ENCODE results near the gene FAM219A. TPM values are rescaled to one million over a fixed set of nuclear protein-coding genes. Genes with fewer than 3 reads are reported as not detected.

The FAM219A gene
- total RNA-seq, 1 experiment from 2014 or later = 3.7 TPM

GRCh38 chr9:34451135-34451534, 7.2 kb downstream of the FAM219A start:
- H2AFZ ChIP-seq (ENCODE audit: low read length) = no peak overlapping the region
- DNase-seq = no peak
- H3K79me2 ChIP-seq (ENCODE audit: low read length) = no peaks in the 10 kb centered on the region

GRCh38 chr9:34450644-34451043, 7.7 kb downstream of the FAM219A start:
- Histone ChIP-seq H3K36me3 (ENCODE audit: insufficient read depth, low read length) (no peaks in the 10 kb centered on the region), H3K9me3 (ENCODE audit: low read length) (no peaks in the 10 kb centered on the region), H3K4me3 (ENCODE audit: low read length) (no peak overlapping the region), H3K4me1 (ENCODE audit: low read length) (peaks cover 3% of the 10 kb centered on the region; the same call in 1 of the 2 replicates), H3K27ac (ENCODE audit: low read length) (no peak overlapping the region), H2AFZ (ENCODE audit: low read length) (no peak overlapping the region), H3K4me2 (ENCODE audit: low read depth, low read length, poor library complexity, severe bottlenecking) (no peak overlapping the region), H3K79me2 (ENCODE audit: low read length) (no peaks in the 10 kb centered on the region), H3K9me2 (replicated peaks; ENCODE audit: insufficient read depth, low read length) (no peaks in the 10 kb centered on the region), H4K20me1 (ENCODE audit: insufficient read depth, low read depth, low read length) (peaks cover 50% of the 10 kb centered on the region; the same call in 1 of the 2 replicates), H3K9ac (ENCODE audit: low read length) (no peak overlapping the region), H3K27me3 (ENCODE audit: low read length) (no peaks in the 10 kb centered on the region)
- DNase-seq = no peak

More at GRCh38 chr9:34451135-34451534, 7.2 kb downstream of the FAM219A start:
- no peaks in the 10 kb centered on the region for H3K27me3 ChIP-seq (ENCODE audit: low read length)
- no peak overlapping the region for H3K4me2 ChIP-seq (ENCODE audit: low read depth, low read length, poor library complexity, severe bottlenecking)
- no peaks in the 10 kb centered on the region for H3K36me3 ChIP-seq (ENCODE audit: insufficient read depth, low read length)
- peaks cover 3% of the 10 kb centered on the region; the same call in 1 of the 2 replicates for H3K4me1 ChIP-seq (ENCODE audit: low read length)
- no peak overlapping the region for H3K27ac ChIP-seq (ENCODE audit: low read length)
- no peaks in the 10 kb centered on the region for H3K9me2 ChIP-seq (replicated peaks; ENCODE audit: insufficient read depth, low read length)
- H3K4me3 ChIP-seq (ENCODE audit: low read length) = no peak overlapping the region
- H3K9me3 ChIP-seq (ENCODE audit: low read length) = no peaks in the 10 kb centered on the region
- H3K9ac ChIP-seq (ENCODE audit: low read length) = no peak overlapping the region
- H4K20me1 ChIP-seq (ENCODE audit: insufficient read depth, low read depth, low read length) = peaks cover 50% of the 10 kb centered on the region; the same call in 1 of the 2 replicates

GRCh38 chr9:34446951-34447350, 11.4 kb downstream of the FAM219A start:
- no peak for DNase-seq
- H3K9ac ChIP-seq (ENCODE audit: low read length) = no peak overlapping the region
- no peaks in the 10 kb centered on the region for H3K4me1 ChIP-seq (ENCODE audit: low read length)
- H4K20me1 ChIP-seq (ENCODE audit: insufficient read depth, low read depth, low read length) = peaks cover 33% of the 10 kb centered on the region; the same call in 1 of the 2 replicates
- no peak overlapping the region for H3K4me3 ChIP-seq (ENCODE audit: low read length)
- H3K36me3 ChIP-seq (ENCODE audit: insufficient read depth, low read length) = no peaks in the 10 kb centered on the region
- no peaks in the 10 kb centered on the region for H3K79me2 ChIP-seq (ENCODE audit: low read length)
- no peaks in the 10 kb centered on the region for H3K9me2 ChIP-seq (replicated peaks; ENCODE audit: insufficient read depth, low read length)
- H2AFZ ChIP-seq (ENCODE audit: low read length) = no peak overlapping the region
- no peak overlapping the region for H3K4me2 ChIP-seq (ENCODE audit: low read depth, low read length, poor library complexity, severe bottlenecking)
- no peak overlapping the region for H3K27ac ChIP-seq (ENCODE audit: low read length)
- H3K9me3 ChIP-seq (ENCODE audit: low read length) = no peaks in the 10 kb centered on the region
- H3K27me3 ChIP-seq (ENCODE audit: low read length) = no peaks in the 10 kb centered on the region

GRCh38 chr9:34446468-34446891, 11.9 kb downstream of the FAM219A start:
- H3K9ac ChIP-seq (ENCODE audit: low read length) = no peak overlapping the region
- DNase-seq = no peak
- no peaks in the 10 kb centered on the region for H3K36me3 ChIP-seq (ENCODE audit: insufficient read depth, low read length)
- H3K79me2 ChIP-seq (ENCODE audit: low read length) = no peaks in the 10 kb centered on the region
- H3K27me3 ChIP-seq (ENCODE audit: low read length) = no peaks in the 10 kb centered on the region
- peaks cover 30% of the 10 kb centered on the region; the same call in 1 of the 2 replicates for H4K20me1 ChIP-seq (ENCODE audit: insufficient read depth, low read depth, low read length)
- H3K4me3 ChIP-seq (ENCODE audit: low read length) = no peak overlapping the region
- no peaks in the 10 kb centered on the region for H3K9me2 ChIP-seq (replicated peaks; ENCODE audit: insufficient read depth, low read length)
- no peaks in the 10 kb centered on the region for H3K4me1 ChIP-seq (ENCODE audit: low read length)
- no peak overlapping the region for H2AFZ ChIP-seq (ENCODE audit: low read length)
- H3K27ac ChIP-seq (ENCODE audit: low read length) = no peak overlapping the region
- H3K4me2 ChIP-seq (ENCODE audit: low read depth, low read length, poor library complexity, severe bottlenecking) = no peak overlapping the region
- no peaks in the 10 kb centered on the region for H3K9me3 ChIP-seq (ENCODE audit: low read length)

GRCh38 chr9:34443976-34444375, 14.4 kb downstream of the FAM219A start:
- no peaks in the 10 kb centered on the region for H3K36me3 ChIP-seq (ENCODE audit: insufficient read depth, low read length)
- no peaks in the 10 kb centered on the region for H3K4me1 ChIP-seq (ENCODE audit: low read length)
- no peak for DNase-seq
- H3K27me3 ChIP-seq (ENCODE audit: low read length) = no peaks in the 10 kb centered on the region
- H3K4me3 ChIP-seq (ENCODE audit: low read length) = no peak overlapping the region
- no peaks in the 10 kb centered on the region for H3K9me2 ChIP-seq (replicated peaks; ENCODE audit: insufficient read depth, low read length)
- no peaks in the 10 kb centered on the region for H3K79me2 ChIP-seq (ENCODE audit: low read length)
- H3K9me3 ChIP-seq (ENCODE audit: low read length) = no peaks in the 10 kb centered on the region
- no peak overlapping the region for H3K27ac ChIP-seq (ENCODE audit: low read length)
- no peak overlapping the region for H3K9ac ChIP-seq (ENCODE audit: low read length)
- peaks cover 17% of the 10 kb centered on the region; the same call in 1 of the 2 replicates for H4K20me1 ChIP-seq (ENCODE audit: insufficient read depth, low read depth, low read length)
- H2AFZ ChIP-seq (ENCODE audit: low read length) = no peak overlapping the region
- H3K4me2 ChIP-seq (ENCODE audit: low read depth, low read length, poor library complexity, severe bottlenecking) = no peak overlapping the region

- Histone ChIP-seq H3K9ac (ENCODE audit: low read length) (no peak overlapping the region), H3K4me3 (ENCODE audit: low read length) (no peak overlapping the region), H4K20me1 (ENCODE audit: insufficient read depth, low read depth, low read length) (peaks cover 12% of the 10 kb centered on the region; the same call in 1 of the 2 replicates), H3K9me3 (ENCODE audit: low read length) (no peaks in the 10 kb centered on the region), H3K27me3 (ENCODE audit: low read length) (no peaks in the 10 kb centered on the region), H3K4me2 (ENCODE audit: low read depth, low read length, poor library complexity, severe bottlenecking) (no peak overlapping the region), H3K9me2 (replicated peaks; ENCODE audit: insufficient read depth, low read length) (no peaks in the 10 kb centered on the region), H3K4me1 (ENCODE audit: low read length) (no peaks in the 10 kb centered on the region), H3K27ac (ENCODE audit: low read length) (no peak overlapping the region), H2AFZ (ENCODE audit: low read length) (no peak overlapping the region), H3K79me2 (ENCODE audit: low read length) (no peaks in the 10 kb centered on the region), H3K36me3 (ENCODE audit: insufficient read depth, low read length) (no peaks in the 10 kb centered on the region)
- DNase-seq = no peak
Measured at GRCh38 chr9:34443533-34443932, 14.8 kb downstream of the FAM219A start.

GRCh38 chr9:34442770-34443169, 15.6 kb downstream of the FAM219A start:
- Histone ChIP-seq H3K9me3 (ENCODE audit: low read length) (no peaks in the 10 kb centered on the region), H3K27ac (ENCODE audit: low read length) (no peak overlapping the region), H3K4me1 (ENCODE audit: low read length) (no peaks in the 10 kb centered on the region), H3K36me3 (ENCODE audit: insufficient read depth, low read length) (no peaks in the 10 kb centered on the region), H3K9me2 (replicated peaks; ENCODE audit: insufficient read depth, low read length) (no peaks in the 10 kb centered on the region), H3K4me2 (ENCODE audit: low read depth, low read length, poor library complexity, severe bottlenecking) (no peak overlapping the region), H3K27me3 (ENCODE audit: low read length) (no peaks in the 10 kb centered on the region), H3K79me2 (ENCODE audit: low read length) (no peaks in the 10 kb centered on the region), H3K4me3 (ENCODE audit: low read length) (no peak overlapping the region), H3K9ac (ENCODE audit: low read length) (no peak overlapping the region), H2AFZ (ENCODE audit: low read length) (no peak overlapping the region), H4K20me1 (ENCODE audit: insufficient read depth, low read depth, low read length) (peaks cover 11% of the 10 kb centered on the region; the same call in 1 of the 2 replicates)
- DNase-seq = no peak

GRCh38 chr9:34440017-34440416, 18.4 kb downstream of the FAM219A start:
- Histone ChIP-seq H3K36me3 (ENCODE audit: insufficient read depth, low read length) (no peaks in the 10 kb centered on the region), H3K27me3 (ENCODE audit: low read length) (no peaks in the 10 kb centered on the region), H3K9me3 (ENCODE audit: low read length) (no peaks in the 10 kb centered on the region), H3K4me3 (ENCODE audit: low read length) (no peak overlapping the region), H3K79me2 (ENCODE audit: low read length) (no peaks in the 10 kb centered on the region), H3K4me1 (ENCODE audit: low read length) (peaks cover 5% of the 10 kb centered on the region; the same call in 1 of the 2 replicates), H3K9ac (ENCODE audit: low read length) (no peak overlapping the region), H3K27ac (ENCODE audit: low read length) (no peak overlapping the region), H2AFZ (ENCODE audit: low read length) (no peak overlapping the region), H3K4me2 (ENCODE audit: low read depth, low read length, poor library complexity, severe bottlenecking) (no peak overlapping the region), H3K9me2 (replicated peaks; ENCODE audit: insufficient read depth, low read length) (no peaks in the 10 kb centered on the region), H4K20me1 (ENCODE audit: insufficient read depth, low read depth, low read length) (peaks cover 5% of the 10 kb centered on the region; the same call in 1 of the 2 replicates)
- DNase-seq = peak; percentile 29

Data from Karpas-422 (cell line).